ENCODE data around the gene HS2ST1. TPM values are rescaled to one million over a fixed set of nuclear protein-coding genes. Genes with fewer than 3 reads are reported as not detected.
"Not testable (repeated sequence)": the region's sequence is repeated elsewhere in the genome, so short reads cannot be mapped to it uniquely, and the experiment has no call there.

The HS2ST1 gene
- polyA plus RNA-seq, 3 donors, result 2.6 to 6.0 (median 4.2) TPM

- no peak overlapping the region for H3K4me2 ChIP-seq (replicated peaks; ENCODE audit: extremely low read depth, low read length, poor library complexity, severe bottlenecking)
- WGBS (ENCODE audit: insufficient coverage), result no CpG with 5 or more reads among the region's 1 CpG
- DNase-seq, result no peak
These were observed 92.9 kb downstream of the HS2ST1 start for GRCh38 chr1:87007323-87007722.

GRCh38 chr1:87013385-87013784 lies 99.0 kb downstream of the HS2ST1 start:
- DNase-seq; H4K20me1 ChIP-seq (ENCODE audit: insufficient read depth, low read length); H3K27me3 ChIP-seq (ENCODE audit: control insufficient read depth in 2 of 2, insufficient read depth in 2 of 2, low read length in 2 of 2); H3K27me3 Mint-ChIP-seq (ENCODE audit: low read depth in 3 of 3); H3K4me1 Mint-ChIP-seq; H3K79me2 ChIP-seq (ENCODE audit: insufficient read depth, low read length); H3K4me1 ChIP-seq (ENCODE audit: control insufficient read depth in 1 of 2, insufficient read depth in 2 of 2, low read length in 2 of 2); H3K36me3 Mint-ChIP-seq; H3K4me2 ChIP-seq (replicated peaks; ENCODE audit: extremely low read depth, low read length, poor library complexity, severe bottlenecking); H3K27ac ChIP-seq (ENCODE audit: low read depth in 1 of 2, low read length in 2 of 2); H3K4me3 ChIP-seq (replicated peaks in 1 of 3; ENCODE audit: low read depth in 2 of 3, low read length in 3 of 3); H3K9ac ChIP-seq (ENCODE audit: insufficient read depth, low read length, poor library complexity, severe bottlenecking); H3K4me3 Mint-ChIP-seq; H3K36me3 ChIP-seq (replicated peaks in 1 of 2; ENCODE audit: control insufficient read depth in 1 of 2, insufficient read depth in 2 of 2, low read length in 2 of 2); H2AFZ ChIP-seq (ENCODE audit: insufficient read depth, low read depth, low read length, poor library complexity, severe bottlenecking); intact Hi-C loops (cut with micrococcal nuclease); H3K27ac Mint-ChIP-seq: not testable (repeated sequence)
- peaks cover 20 to 24% (median 22%) of the 10 kb centered on the region in 7 donors for H3K9me3 Mint-ChIP-seq
- peaks cover 16 to 24% of the 10 kb centered on the region in 2 donors for H3K9me3 ChIP-seq (replicated peaks in 1 of 2; ENCODE audit: control insufficient read depth in 1 of 2, insufficient read depth in 1 of 2, low read length in 2 of 2)

More at GRCh38 chr1:87007323-87007722, 92.9 kb downstream of the HS2ST1 start:
- H3K9me3 Mint-ChIP-seq, result peaks cover 2 to 11% (median 6%) of the 10 kb centered on the region in 7 donors
- Histone ChIP-seq H2AFZ (ENCODE audit: insufficient read depth, low read depth, low read length, poor library complexity, severe bottlenecking) (no peak overlapping the region), H3K27ac (ENCODE audit: low read depth in 1 of 2, low read length in 2 of 2) (no peak overlapping the region), H3K4me3 (replicated peaks in 1 of 3; ENCODE audit: low read depth in 2 of 3, low read length in 3 of 3) (no peak overlapping the region), H3K27me3 (ENCODE audit: control insufficient read depth in 2 of 2, insufficient read depth in 2 of 2, low read length in 2 of 2) (no peaks in the 10 kb centered on the region), H3K4me1 (ENCODE audit: control insufficient read depth in 1 of 2, insufficient read depth in 2 of 2, low read length in 2 of 2) (no peaks in the 10 kb centered on the region), H3K9ac (ENCODE audit: insufficient read depth, low read length, poor library complexity, severe bottlenecking) (no peak overlapping the region), H3K36me3 (replicated peaks in 1 of 2; ENCODE audit: control insufficient read depth in 1 of 2, insufficient read depth in 2 of 2, low read length in 2 of 2) (no peaks in the 10 kb centered on the region), H3K9me3 (replicated peaks in 1 of 2; ENCODE audit: control insufficient read depth in 1 of 2, insufficient read depth in 1 of 2, low read length in 2 of 2) (peaks cover 1 to 7% of the 10 kb centered on the region in 2 donors), H4K20me1 (ENCODE audit: insufficient read depth, low read length) (no peaks in the 10 kb centered on the region), H3K79me2 (ENCODE audit: insufficient read depth, low read length) (no peaks in the 10 kb centered on the region)
- no peak overlapping the region for H3K4me3 Mint-ChIP-seq
- H3K36me3 Mint-ChIP-seq, result no peaks in the 10 kb centered on the region
- H3K27me3 Mint-ChIP-seq (ENCODE audit: low read depth in 3 of 3), result peaks cover 0 to 2% (median 0%) of the 10 kb centered on the region in 3 donors
- no peak overlapping the region for H3K27ac Mint-ChIP-seq
- no peak for TF ChIP-seq CTCF (IDR thresholded peaks at IDR 0.05)
- intact Hi-C loops (cut with micrococcal nuclease), result no loop called here
- no peaks in the 10 kb centered on the region for H3K4me1 Mint-ChIP-seq

Measured in CD14-positive monocyte (primary cell).